GM23338 (cell line): Measurements from ENCODE around the gene CCDC91. TPM values are rescaled to one million over a fixed set of nuclear protein-coding genes. Genes with fewer than 3 reads are reported as not detected.

ENCODE experiments used
- ATAC-seq: fragments of 200-7000 bp; cut with Tn5 transposase; 3 replicates; pipeline ENCODE4 v1.9.1; 2020
- DNase-seq: peaks from one replicate; pipeline ENCODE4 v3.0.0-alpha.2; 2015; ENCODE audit warnings: low spot score
- H2AFZ ChIP-seq: fragments of 200-600 bp; sonication (generic); 2 replicates; pipeline ENCODE4 v1.8.0; 2016; ENCODE audit warnings: antibody characterized with exemption, mild to moderate bottlenecking, moderate library complexity
- H3F3A ChIP-seq: fragments of 200-600 bp; sonication (generic); replicated peaks from 2 replicates; pipeline ENCODE4 v1.8.0; 2017; ENCODE audit warnings: antibody characterized with exemption, mixed run types, low read depth
- H3K27ac ChIP-seq: fragments of 200-600 bp; sonication (generic); 2 replicates; pipeline ENCODE4 v1.6.1; 2016; ENCODE audit warnings: low read depth
- H3K27me3 ChIP-seq: fragments of 200-600 bp; sonication (generic); 2 replicates; pipeline ENCODE4 v1.8.0; 2016; ENCODE audit warnings: mild to moderate bottlenecking, mixed run types, moderate library complexity; ENCODE audit not compliant: insufficient read depth
- H3K36me3 ChIP-seq: fragments of 200-600 bp; sonication (generic); 2 replicates; pipeline ENCODE4 v1.8.0; 2016; ENCODE audit warnings: mild to moderate bottlenecking; ENCODE audit not compliant: insufficient read depth
- H3K4me1 ChIP-seq: fragments of 200-600 bp; sonication (generic); 2 replicates; pipeline ENCODE4 v1.8.0; 2016; ENCODE audit warnings: mild to moderate bottlenecking, moderate library complexity; ENCODE audit not compliant: insufficient read depth
- H3K4me2 ChIP-seq: fragments of 200-600 bp; sonication (generic); 2 replicates; pipeline ENCODE4 v1.7.1; 2017; ENCODE audit warnings: mixed run types
- H3K4me3 ChIP-seq: fragments of 200-600 bp; sonication (generic); 2 replicates; pipeline ENCODE4 v1.6.1; 2016; ENCODE audit warnings: mixed run types
- H3K79me2 ChIP-seq: fragments of 200-600 bp; sonication (generic); replicated peaks from 2 replicates; pipeline ENCODE4 v1.8.0; 2017; ENCODE audit warnings: mild to moderate bottlenecking; ENCODE audit not compliant: insufficient read depth
- H3K9me2 ChIP-seq: fragments of 200-600 bp; sonication (generic); 2 replicates; pipeline ENCODE4 v1.8.0; 2017; ENCODE audit not compliant: insufficient read depth
- H4K20me1 ChIP-seq: fragments of 200-600 bp; sonication (generic); replicated peaks from 2 replicates; pipeline ENCODE4 v1.8.0; 2017; ENCODE audit warnings: mild to moderate bottlenecking; ENCODE audit not compliant: insufficient read depth
- H3K27ac Mint-ChIP-seq: 2 replicates; pipeline ENCODE4 v1.8.0; 2020; ENCODE audit warnings: inconsistent platforms, mild to moderate bottlenecking, moderate library complexity, mixed read lengths
- H3K27me3 Mint-ChIP-seq: 3 replicates; pipeline ENCODE4 v1.8.0; 2022; ENCODE audit warnings: low read depth, mild to moderate bottlenecking, moderate library complexity, mixed read lengths, inconsistent platforms; ENCODE audit not compliant: insufficient read depth, poor library complexity
- H3K36me3 Mint-ChIP-seq: 3 replicates; pipeline ENCODE4 v1.8.0; 2021; ENCODE audit warnings: low read depth, mild to moderate bottlenecking, inconsistent platforms, moderate library complexity, mixed read lengths
- H3K4me1 Mint-ChIP-seq: 3 replicates; pipeline ENCODE4 v1.8.0; 2020; ENCODE audit warnings: mild to moderate bottlenecking, inconsistent platforms, mixed read lengths
- H3K4me3 Mint-ChIP-seq: 3 replicates; pipeline ENCODE4 v1.8.0; 2021; ENCODE audit warnings: moderate library complexity, mild to moderate bottlenecking, inconsistent platforms, mixed read lengths
- H3K9me3 Mint-ChIP-seq: 3 replicates; pipeline ENCODE4 v1.8.0; 2020; ENCODE audit warnings: moderate library complexity, mild to moderate bottlenecking, inconsistent platforms, mixed read lengths
- CREB1 ChIP-seq: fragments of 250-450 bp; sonication (Bioruptor Pico); IDR thresholded peaks from 2 replicates; pipeline ENCODE4 v1.5.0; 2020; ENCODE audit warnings: low read depth, mild to moderate bottlenecking, moderate library complexity
- CTCF ChIP-seq, 2 experiments: fragments of 200-600 bp in 1 of 2; sonication (generic) in 1 of 2; conservative IDR thresholded peaks; 2 replicates each; pipeline versions ENCODE4 v1.5.1 to v1.6.1; 2016 to 2017; ENCODE audit warnings: antibody characterized with exemption in 2 of 2, low read depth in 2 of 2, mild to moderate bottlenecking in 2 of 2, moderate library complexity in 1 of 2
- ETS1 ChIP-seq: IDR thresholded peaks from 2 replicates; pipeline ENCODE4 v1.6.1; 2016; ENCODE audit warnings: antibody characterized with exemption
- EZH2 ChIP-seq: fragments of 200-600 bp; sonication (generic); IDR thresholded peaks from one replicate; pipeline ENCODE4 v1.8.0; 2017; ENCODE audit warnings: antibody characterized with exemption, mild to moderate bottlenecking, low read depth; ENCODE audit not compliant: unreplicated experiment
- EZH2phosphoT487 ChIP-seq: fragments of 200-600 bp; sonication (generic); IDR thresholded peaks from one replicate; pipeline ENCODE4 v1.8.1; 2018; ENCODE audit warnings: antibody characterized with exemption; ENCODE audit not compliant: unreplicated experiment
- JUNB ChIP-seq: IDR thresholded peaks from one replicate; pipeline ENCODE4 v1.6.1; 2016; ENCODE audit warnings: antibody characterized with exemption; ENCODE audit not compliant: unreplicated experiment
- NANOG ChIP-seq: IDR thresholded peaks from 2 replicates; pipeline ENCODE4 v1.6.1; 2016; ENCODE audit warnings: antibody characterized with exemption, borderline replicate concordance
- POLR2AphosphoS5 ChIP-seq: IDR thresholded peaks from 2 replicates; pipeline ENCODE4 v1.6.1; 2016; ENCODE audit warnings: antibody characterized with exemption, low read depth
- REST ChIP-seq: IDR thresholded peaks from one replicate; pipeline ENCODE4 v1.6.1; 2018; ENCODE audit warnings: antibody characterized with exemption; ENCODE audit not compliant: unreplicated experiment
- STAT1 ChIP-seq: IDR thresholded peaks from one replicate; pipeline ENCODE4 v1.6.1; 2016; ENCODE audit warnings: antibody characterized with exemption; ENCODE audit not compliant: unreplicated experiment
- ZNF114 ChIP-seq: fragments of 250-450 bp; sonication (Bioruptor Pico); IDR thresholded peaks from 2 replicates; pipeline ENCODE4 v1.5.0; 2020; ENCODE audit warnings: mild to moderate bottlenecking, moderate library complexity
- ZNF331 ChIP-seq: fragments of 250-450 bp; sonication (Bioruptor Pico); IDR thresholded peaks from 2 replicates; pipeline ENCODE4 v1.5.0; 2020; ENCODE audit warnings: low read depth, mild to moderate bottlenecking, moderate library complexity
- polyA plus RNA-seq: library from polyadenylated mRNA; unstranded; fragments of >200 nt; fragmentation: Nextera tagmentation; extraction: Ambion mirVana; gene quantifications from 2 replicates; pipeline ENCODE4 v1.2.1, GENCODE V29; 2016
- total RNA-seq: library from RNA; depleted of rRNA; stranded (reverse); fragments of >200 nt; shearing (Covaris generic); gene quantifications from 2 replicates; pipeline ENCODE4 v1.2.3, GENCODE V29; 2014

Gene CCDC91
- total and polyA plus RNA-seq, 2 experiments from 2014 or later = 24.7 to 48.7 TPM

- Histone ChIP-seq H3K79me2 (no peaks in the 10 kb centered on the region), H3K4me1 (peaks cover 15% of the 10 kb centered on the region), H2AFZ (no peak overlapping the region), H3K27me3 (no peaks in the 10 kb centered on the region), H3K9me2 (no peaks in the 10 kb centered on the region), H4K20me1 (no peaks in the 10 kb centered on the region), H3K4me2 (no peak overlapping the region), H3F3A (no peaks in the 10 kb centered on the region), H3K4me3 (no peak overlapping the region), H3K27ac (no peak overlapping the region), H3K36me3 (no peaks in the 10 kb centered on the region)
- no peak for TF ChIP-seq EZH2phosphoT487
- TF ChIP-seq JUNB = no peak
- H3K36me3 Mint-ChIP-seq = no peaks in the 10 kb centered on the region
- H3K9me3 Mint-ChIP-seq = no peaks in the 10 kb centered on the region
- no peaks in the 10 kb centered on the region for H3K27me3 Mint-ChIP-seq
- peaks cover 22% of the 10 kb centered on the region for H3K4me1 Mint-ChIP-seq
- no peak overlapping the region for H3K4me3 Mint-ChIP-seq
- DNase-seq (no peak), ATAC-seq (no peak)
- no peak overlapping the region for H3K27ac Mint-ChIP-seq
These were observed 365.5 kb downstream of the CCDC91 start for GRCh38 chr12:28555748-28556147.

- H3K4me2 ChIP-seq = no peak overlapping the region
- H3K4me1 ChIP-seq = peaks cover 15% of the 10 kb centered on the region
- no peaks in the 10 kb centered on the region for H3F3A ChIP-seq
- H3K36me3 Mint-ChIP-seq = no peaks in the 10 kb centered on the region
- no peak overlapping the region for H2AFZ ChIP-seq
- H3K9me3 Mint-ChIP-seq = no peaks in the 10 kb centered on the region
- no peak overlapping the region for H3K27ac ChIP-seq
- DNase-seq (no peak), ATAC-seq (no peak)
- no peaks in the 10 kb centered on the region for H3K27me3 Mint-ChIP-seq
- no peak overlapping the region for H3K27ac Mint-ChIP-seq
- no peak overlapping the region for H3K4me3 ChIP-seq
- no peaks in the 10 kb centered on the region for H3K9me2 ChIP-seq
- H4K20me1 ChIP-seq = no peaks in the 10 kb centered on the region
- no peak overlapping the region for H3K4me3 Mint-ChIP-seq
- no peaks in the 10 kb centered on the region for H3K79me2 ChIP-seq
- H3K27me3 ChIP-seq = no peaks in the 10 kb centered on the region
- H3K36me3 ChIP-seq = no peaks in the 10 kb centered on the region
- H3K4me1 Mint-ChIP-seq = peaks cover 19% of the 10 kb centered on the region
- TF ChIP-seq ZNF114 (CRISPR knock-in tag) (no peak), NANOG (no peak), EZH2phosphoT487 (no peak), ZNF331 (CRISPR knock-in tag) (no peak), REST (no peak), EZH2 (no peak), JUNB (no peak), CTCF (conservative IDR thresholded peaks at IDR 0.05; ENCODE audit: low read depth in 2 of 2) (no peak), POLR2AphosphoS5 (no peak), ETS1 (no peak), CREB1 (no peak), STAT1 (no peak)
These were observed 368.0 kb downstream of the CCDC91 start for GRCh38 chr12:28558250-28558649.
